Left lung (tissue), 10 donors: ENCODE results near the gene NTM. TPM values are rescaled to one million over a fixed set of nuclear protein-coding genes. Genes with fewer than 3 reads are reported as not detected.

Experiments used
- ATAC-seq: fragments of 200-7000 bp; cut with Tn5 transposase; one replicate; pipeline ENCODE4 v1.9.1; 2020; ENCODE audit warnings: moderate library complexity
- DNase-seq, 4 donors: peaks; one replicate each; pipeline ENCODE4 v3.0.0-alpha.2; 2013 to 2020
- H3K27ac ChIP-seq, 2 donors: fragments of 200-600 bp; sonication (generic) in 1 of 2; one replicate each; pipeline versions ENCODE4 v1.5.0 to v1.8.0; 2020 to 2021
- H3K27me3 ChIP-seq, 2 donors: fragments of 200-600 bp; sonication (generic) in 1 of 2; one replicate each; pipeline versions ENCODE4 v1.5.0 to v1.8.0; 2020 to 2021
- H3K36me3 ChIP-seq, 2 donors: fragments of 200-600 bp; sonication (generic) in 1 of 2; one replicate each; pipeline versions ENCODE4 v1.5.0 to v1.8.0; 2020 to 2021
- H3K4me1 ChIP-seq, 2 donors: fragments of 200-600 bp; one replicate each; pipeline ENCODE4 v1.8.0; 2021
- H3K4me3 ChIP-seq, 2 donors: fragments of 200-600 bp; sonication (generic) in 1 of 2; one replicate each; pipeline versions ENCODE4 v1.5.0 to v1.8.0; 2020 to 2021; ENCODE audit warnings: mild to moderate bottlenecking in 1 of 2
- H3K9me3 ChIP-seq, 2 donors: fragments of 200-600 bp; sonication (generic) in 1 of 2; one replicate each; pipeline versions ENCODE4 v1.5.0 to v1.8.0; 2020 to 2021
- intact Hi-C, 2 donors: fragments of 100-400 bp; cut with DNase I; formaldehyde crosslinking; loops; one replicate each; pipeline versions ENCODE4 v1.11.2 to v1.14.2; 2022
- polyA plus RNA-seq, 6 donors: library from polyadenylated mRNA; unstranded; fragments of 120-200 nt; gene quantifications; one replicate each; pipeline ENCODE4 v1.2.1, GENCODE V29; 2013; ENCODE audit not compliant: insufficient read length in 6 of 6
- total RNA-seq, 2 donors: library from RNA; stranded (reverse); fragmentation: NEBNext Ultra II Directional; extraction: Animal tissue kit (Norgen Biotek cat#: 25700); gene quantifications; one replicate each; pipeline ENCODE4 v1.2.1, GENCODE V29; 2021
- TF ChIP-seq, protein P1 (sequence below), 2 donors: fragments of 200-600 bp; sonication (generic) in 1 of 2; IDR thresholded peaks; one replicate each; pipeline versions ENCODE4 v1.5.0 to v1.8.0; 2021; ENCODE audit warnings: antibody characterized with exemption in 2 of 2
- donor health status: DM: no; HTN: yes; CAD: no.
- donor health status: DM: no; HTN: no; CAD: no.

Gene NTM
- total and polyA plus RNA-seq, 8 donors: 9.5 to 31.0 (median 21.1) TPM

GRCh38 chr11:131391176-131391575 is 20.8 kb downstream of the NTM start:
- no peak overlapping the region for H3K27ac ChIP-seq
- no peaks in the 10 kb centered on the region for H3K4me1 ChIP-seq
- DNase-seq (no peak), ATAC-seq (no peak)
- no peaks in the 10 kb centered on the region for H3K27me3 ChIP-seq
- H3K4me3 ChIP-seq: no peak overlapping the region
- TF ChIP-seq, protein P1, sequence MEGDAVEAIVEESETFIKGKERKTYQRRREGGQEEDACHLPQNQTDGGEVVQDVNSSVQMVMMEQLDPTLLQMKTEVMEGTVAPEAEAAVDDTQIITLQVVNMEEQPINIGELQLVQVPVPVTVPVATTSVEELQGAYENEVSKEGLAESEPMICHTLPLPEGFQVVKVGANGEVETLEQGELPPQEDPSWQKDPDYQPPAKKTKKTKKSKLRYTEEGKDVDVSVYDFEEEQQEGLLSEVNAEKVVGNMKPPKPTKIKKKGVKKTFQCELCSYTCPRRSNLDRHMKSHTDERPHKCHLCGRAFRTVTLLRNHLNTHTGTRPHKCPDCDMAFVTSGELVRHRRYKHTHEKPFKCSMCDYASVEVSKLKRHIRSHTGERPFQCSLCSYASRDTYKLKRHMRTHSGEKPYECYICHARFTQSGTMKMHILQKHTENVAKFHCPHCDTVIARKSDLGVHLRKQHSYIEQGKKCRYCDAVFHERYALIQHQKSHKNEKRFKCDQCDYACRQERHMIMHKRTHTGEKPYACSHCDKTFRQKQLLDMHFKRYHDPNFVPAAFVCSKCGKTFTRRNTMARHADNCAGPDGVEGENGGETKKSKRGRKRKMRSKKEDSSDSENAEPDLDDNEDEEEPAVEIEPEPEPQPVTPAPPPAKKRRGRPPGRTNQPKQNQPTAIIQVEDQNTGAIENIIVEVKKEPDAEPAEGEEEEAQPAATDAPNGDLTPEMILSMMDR (IDR thresholded peaks at IDR 0.05): no peak
- H3K9me3 ChIP-seq: no peaks in the 10 kb centered on the region
- intact Hi-C loops: no loop called here
- H3K36me3 ChIP-seq: no peaks in the 10 kb centered on the region

DNA sequence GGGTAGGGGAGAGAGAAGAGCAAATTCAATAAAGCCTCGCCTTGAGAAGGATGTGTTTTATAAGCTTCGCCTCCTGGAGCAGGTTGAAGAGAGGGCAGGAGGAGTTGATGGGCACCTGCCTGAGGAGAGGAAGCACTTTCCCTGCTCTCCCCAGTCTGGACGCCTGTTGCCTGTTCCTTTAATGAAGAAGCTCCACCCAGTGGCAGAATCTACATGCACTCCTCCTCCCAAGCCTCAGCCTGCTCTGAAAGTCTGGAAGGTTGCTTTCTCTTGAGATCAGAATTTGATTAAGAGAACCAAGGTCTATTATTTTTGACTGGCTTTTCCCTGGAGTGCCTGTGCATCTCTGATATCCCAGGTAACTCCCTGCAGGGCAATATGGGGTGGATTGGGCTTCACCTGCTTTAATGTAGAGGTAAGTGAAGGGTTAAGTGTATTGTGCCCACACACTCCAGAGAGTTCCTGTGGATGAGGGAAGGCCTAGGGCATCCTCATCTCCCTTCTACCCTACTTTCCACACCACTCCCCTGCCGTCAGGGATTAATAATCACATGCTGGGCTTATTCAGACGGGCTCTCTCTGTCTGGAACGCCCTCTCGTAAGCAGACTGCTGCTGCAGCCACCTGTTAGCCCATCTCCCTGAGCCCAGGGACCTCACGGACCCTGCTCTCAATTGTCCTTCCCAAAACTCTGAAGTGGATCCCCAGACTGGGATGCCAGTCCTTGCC is 22.3 kb downstream of the NTM start:
- H3K4me3 ChIP-seq: no peak overlapping the region
- DNase-seq (no peak), ATAC-seq (no peak)

DNA sequence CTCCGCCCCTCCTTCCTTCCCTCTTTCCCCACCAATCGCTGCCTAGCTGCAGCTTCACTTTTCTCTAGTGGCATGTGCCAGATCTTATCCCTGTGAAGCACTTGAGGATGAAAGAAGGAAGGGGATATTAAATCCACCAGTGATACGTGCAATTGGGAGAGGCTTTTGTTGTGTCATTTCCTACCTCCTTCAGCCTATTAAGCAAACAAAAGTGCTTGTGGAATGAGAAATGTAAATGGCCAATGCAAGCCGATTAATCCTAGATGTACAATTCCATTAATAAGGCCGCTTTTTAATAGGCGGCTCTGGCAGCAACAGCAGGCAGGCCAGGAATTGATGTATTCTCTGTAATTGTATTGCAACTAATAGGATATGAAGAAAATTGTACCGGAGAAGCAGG is 23.3 kb downstream of the NTM start:
- no peaks in the 10 kb centered on the region for H3K4me1 ChIP-seq
- no peaks in the 10 kb centered on the region for H3K36me3 ChIP-seq
- no peaks in the 10 kb centered on the region for H3K9me3 ChIP-seq
- H3K27me3 ChIP-seq: no peaks in the 10 kb centered on the region
- no peak for ATAC-seq
- H3K27ac ChIP-seq: no peak overlapping the region
- intact Hi-C loops: no loop called here
- DNase-seq: no peak
- no peak overlapping the region for H3K4me3 ChIP-seq
- TF ChIP-seq, protein P1 (IDR thresholded peaks at IDR 0.05): no peak

More for the DNA sequence above, 22.3 kb downstream of the NTM start:
- intact Hi-C loops: no loop called here
- TF ChIP-seq, protein P1 (IDR thresholded peaks at IDR 0.05): no peak
- Histone ChIP-seq H3K36me3 (no peaks in the 10 kb centered on the region), H3K9me3 (no peaks in the 10 kb centered on the region), H3K27ac (no peak overlapping the region), H3K4me1 (no peaks in the 10 kb centered on the region), H3K27me3 (no peaks in the 10 kb centered on the region)

- no peaks in the 10 kb centered on the region for H3K9me3 ChIP-seq
- no peaks in the 10 kb centered on the region for H3K4me1 ChIP-seq
- H3K4me3 ChIP-seq: no peak overlapping the region
- no peaks in the 10 kb centered on the region for H3K27me3 ChIP-seq
- intact Hi-C loops: no loop called here
- TF ChIP-seq, protein P1 (IDR thresholded peaks at IDR 0.05): no peak
- no peaks in the 10 kb centered on the region for H3K36me3 ChIP-seq
- DNase-seq (no peak), ATAC-seq (no peak)
- H3K27ac ChIP-seq: no peak overlapping the region
Observed at GRCh38 chr11:131397675-131398074, 27.3 kb downstream of the NTM start.

GRCh38 chr11:131402040-131402439 is 31.6 kb downstream of the NTM start:
- ATAC-seq (no peak), DNase-seq (no peak)
- no peak overlapping the region for H3K4me3 ChIP-seq
- TF ChIP-seq, protein P1 (IDR thresholded peaks at IDR 0.05): no peak
- H3K4me1 ChIP-seq: no peaks in the 10 kb centered on the region
- no peaks in the 10 kb centered on the region for H3K36me3 ChIP-seq
- no peak overlapping the region for H3K27ac ChIP-seq
- no peaks in the 10 kb centered on the region for H3K9me3 ChIP-seq
- H3K27me3 ChIP-seq: no peaks in the 10 kb centered on the region
- intact Hi-C loops: no loop called here
